ENCODE measurements around the gene FNDC5. TPM values are rescaled to one million over a fixed set of nuclear protein-coding genes. Genes with fewer than 3 reads are reported as not detected.

The FNDC5 gene
- total RNA-seq, 1 experiment from 2014 or later, result 4.5 TPM

DNA sequence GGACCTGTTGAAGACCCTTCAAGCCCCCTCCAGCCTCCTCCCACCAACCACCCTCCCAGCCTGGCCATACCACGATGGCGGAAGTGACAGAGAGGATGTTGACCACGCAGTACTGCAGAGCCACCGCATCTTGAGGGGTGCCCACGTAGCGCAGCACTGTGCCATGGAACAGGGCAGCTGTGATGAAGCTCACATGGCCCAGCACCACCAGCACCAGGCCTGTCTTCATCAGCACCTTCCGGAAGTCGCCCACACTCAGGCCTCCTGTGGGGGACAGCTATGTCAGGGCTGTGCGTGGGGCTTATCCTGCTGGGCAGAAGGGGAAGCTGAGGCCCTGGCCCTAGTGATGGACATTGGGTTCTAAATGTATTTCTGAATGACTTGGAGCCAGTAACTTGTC is 27.3 kb upstream of the FNDC5 start:
- Histone ChIP-seq H3K4ac (ENCODE audit: low read depth, low read length) (no peak overlapping the region), H2AFZ (ENCODE audit: low read length) (no peak overlapping the region), H3K9me3 (ENCODE audit: control insufficient read depth, low read depth, low read length) (no peaks in the 10 kb centered on the region), H3K23me2 (ENCODE audit: insufficient read length, low read depth, low read length, poor library complexity, severe bottlenecking) (peaks cover 8% of the 10 kb centered on the region), H3K9ac (ENCODE audit: extremely low read depth, insufficient read length, low read length) (no peak overlapping the region), H4K20me1 (ENCODE audit: control insufficient read depth, insufficient read depth, insufficient read length) (no peaks in the 10 kb centered on the region), H3K27ac (ENCODE audit: insufficient read length, low read depth, low read length) (no peak overlapping the region), H4K91ac (ENCODE audit: insufficient read length, low read depth, low read length) (no peak overlapping the region), H3T11ph (ENCODE audit: low read length) (no peak overlapping the region), H2BK120ac (ENCODE audit: low read depth, low read length, poor library complexity, severe bottlenecking) (no peak overlapping the region), H2BK5ac (ENCODE audit: insufficient read length, low read length) (no peak overlapping the region), H3K18ac (ENCODE audit: insufficient read length, low read depth, low read length) (no peak overlapping the region), H2BK20ac (ENCODE audit: low read depth, low read length, poor library complexity, severe bottlenecking) (no peak overlapping the region), H3K79me1 (ENCODE audit: insufficient read depth, low read depth, low read length, poor library complexity, severe bottlenecking) (no peaks in the 10 kb centered on the region), H3K23ac (ENCODE audit: insufficient read length, low read depth, low read length) (no peak overlapping the region), H4K8ac (replicated peaks; ENCODE audit: insufficient read length, low read depth, low read length) (no peak overlapping the region), H3K4me1 (ENCODE audit: insufficient read depth, low read length) (no peaks in the 10 kb centered on the region), H2BK12ac (ENCODE audit: insufficient read length, low read depth, low read length) (no peak overlapping the region), H3K79me2 (ENCODE audit: insufficient read depth, low read length) (no peaks in the 10 kb centered on the region), H3K27me3 (ENCODE audit: insufficient read depth, low read length) (peaks cover 22% of the 10 kb centered on the region; the same call in 1 of the 2 replicates), H3K14ac (ENCODE audit: insufficient read depth, low read length) (no peak overlapping the region), H3K56ac (ENCODE audit: insufficient read length, low read depth, low read length) (no peak overlapping the region), H4K5ac (ENCODE audit: insufficient read length, low read depth, low read length) (no peak overlapping the region), H2AK5ac (ENCODE audit: insufficient read length, low read length) (no peak overlapping the region), H2BK15ac (ENCODE audit: low read depth, low read length) (no peak overlapping the region), H3K4me2 (ENCODE audit: insufficient read depth, insufficient read length, low read length) (no peak overlapping the region)
- Mint-ChIP-seq H3K27me3 (ENCODE audit: low read depth) (peaks cover 73% of the 10 kb centered on the region), H3K36me3 (ENCODE audit: insufficient read depth in 1 of 3, low read depth in 3 of 3) (peaks cover 0 to 4% (median 0%) of the 10 kb centered on the region in 3 experiments; a peak in 1 of 7 replicates), H3K27ac (no peak overlapping the region), H3K4me1 (peaks cover 15 to 27% of the 10 kb centered on the region in 2 experiments), H3K4me3 (no peak overlapping the region), H3K9me3 (no peaks in the 10 kb centered on the region; a peak in 1 of 5 replicates)
- no peak for DNase-seq
- TF ChIP-seq, protein P1, sequence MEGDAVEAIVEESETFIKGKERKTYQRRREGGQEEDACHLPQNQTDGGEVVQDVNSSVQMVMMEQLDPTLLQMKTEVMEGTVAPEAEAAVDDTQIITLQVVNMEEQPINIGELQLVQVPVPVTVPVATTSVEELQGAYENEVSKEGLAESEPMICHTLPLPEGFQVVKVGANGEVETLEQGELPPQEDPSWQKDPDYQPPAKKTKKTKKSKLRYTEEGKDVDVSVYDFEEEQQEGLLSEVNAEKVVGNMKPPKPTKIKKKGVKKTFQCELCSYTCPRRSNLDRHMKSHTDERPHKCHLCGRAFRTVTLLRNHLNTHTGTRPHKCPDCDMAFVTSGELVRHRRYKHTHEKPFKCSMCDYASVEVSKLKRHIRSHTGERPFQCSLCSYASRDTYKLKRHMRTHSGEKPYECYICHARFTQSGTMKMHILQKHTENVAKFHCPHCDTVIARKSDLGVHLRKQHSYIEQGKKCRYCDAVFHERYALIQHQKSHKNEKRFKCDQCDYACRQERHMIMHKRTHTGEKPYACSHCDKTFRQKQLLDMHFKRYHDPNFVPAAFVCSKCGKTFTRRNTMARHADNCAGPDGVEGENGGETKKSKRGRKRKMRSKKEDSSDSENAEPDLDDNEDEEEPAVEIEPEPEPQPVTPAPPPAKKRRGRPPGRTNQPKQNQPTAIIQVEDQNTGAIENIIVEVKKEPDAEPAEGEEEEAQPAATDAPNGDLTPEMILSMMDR (conservative IDR thresholded peaks at IDR 0.05), result no peak
- WGBS (ENCODE audit: extremely low coverage, insufficient read length, low lambda C conversion rate), result no CpG with 5 or more reads among the region's 9 CpGs
